ENCODE data around the gene PER3. TPM values are rescaled to one million over a fixed set of nuclear protein-coding genes. Genes with fewer than 3 reads are reported as not detected.

The PER3 gene
- total and polyA plus RNA-seq, 2 donors from 2014 or later: 5.1 to 23.8 TPM

DNA sequence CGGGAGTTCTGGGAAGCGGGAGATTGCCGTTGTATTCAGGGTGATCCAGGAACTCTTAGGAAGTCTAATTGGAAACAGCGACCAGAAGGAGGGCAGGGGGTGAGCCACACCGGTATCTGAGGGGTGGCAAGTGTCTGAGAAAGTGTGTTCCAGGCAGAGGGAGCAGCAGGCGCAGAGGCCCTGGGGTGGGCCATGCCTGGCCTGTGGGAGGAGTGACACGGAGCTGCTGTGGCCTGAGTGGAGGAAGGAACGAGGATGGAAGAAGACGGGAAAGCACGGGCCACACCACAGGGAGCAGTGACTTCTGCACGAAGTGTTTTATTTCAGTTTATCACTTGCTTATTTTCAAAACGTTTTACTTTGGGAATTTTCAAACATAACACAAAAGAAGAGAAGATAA is 11.3 kb downstream of the PER3 start:
- Histone ChIP-seq H3K36me3 (ENCODE audit: control insufficient read depth in 2 of 3, insufficient read depth in 3 of 3, low read length in 3 of 3) (peaks cover 2 to 56% (median 26%) of the 10 kb centered on the region in 3 donors), H3K4me1 (ENCODE audit: control insufficient read depth in 2 of 3, insufficient read depth in 2 of 3, low read depth in 1 of 3, low read length in 3 of 3) (no peaks in the 10 kb centered on the region), H3K27me3 (ENCODE audit: control insufficient read depth, insufficient read depth, low read length) (no peaks in the 10 kb centered on the region), H3K9me3 (ENCODE audit: control insufficient read depth in 2 of 3, insufficient read depth in 1 of 3, low read length in 3 of 3) (peaks cover 0 to 1% (median 0%) of the 10 kb centered on the region in 3 donors), H3K9ac (ENCODE audit: low read length in 3 of 3) (no peak overlapping the region), H3K4me3 (ENCODE audit: low read length in 3 of 3) (no peak overlapping the region), H3K27ac (ENCODE audit: low read depth in 2 of 2, low read length in 2 of 2) (no peak overlapping the region)
- intact Hi-C loops (cut with DNase I): no loop called here
- TF ChIP-seq, protein P1, sequence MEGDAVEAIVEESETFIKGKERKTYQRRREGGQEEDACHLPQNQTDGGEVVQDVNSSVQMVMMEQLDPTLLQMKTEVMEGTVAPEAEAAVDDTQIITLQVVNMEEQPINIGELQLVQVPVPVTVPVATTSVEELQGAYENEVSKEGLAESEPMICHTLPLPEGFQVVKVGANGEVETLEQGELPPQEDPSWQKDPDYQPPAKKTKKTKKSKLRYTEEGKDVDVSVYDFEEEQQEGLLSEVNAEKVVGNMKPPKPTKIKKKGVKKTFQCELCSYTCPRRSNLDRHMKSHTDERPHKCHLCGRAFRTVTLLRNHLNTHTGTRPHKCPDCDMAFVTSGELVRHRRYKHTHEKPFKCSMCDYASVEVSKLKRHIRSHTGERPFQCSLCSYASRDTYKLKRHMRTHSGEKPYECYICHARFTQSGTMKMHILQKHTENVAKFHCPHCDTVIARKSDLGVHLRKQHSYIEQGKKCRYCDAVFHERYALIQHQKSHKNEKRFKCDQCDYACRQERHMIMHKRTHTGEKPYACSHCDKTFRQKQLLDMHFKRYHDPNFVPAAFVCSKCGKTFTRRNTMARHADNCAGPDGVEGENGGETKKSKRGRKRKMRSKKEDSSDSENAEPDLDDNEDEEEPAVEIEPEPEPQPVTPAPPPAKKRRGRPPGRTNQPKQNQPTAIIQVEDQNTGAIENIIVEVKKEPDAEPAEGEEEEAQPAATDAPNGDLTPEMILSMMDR (IDR thresholded peaks at IDR 0.05; ENCODE audit: borderline replicate concordance, extremely low read depth, insufficient read depth): no peak
- no peak for DNase-seq
- FAIRE-seq: no peak

DNA sequence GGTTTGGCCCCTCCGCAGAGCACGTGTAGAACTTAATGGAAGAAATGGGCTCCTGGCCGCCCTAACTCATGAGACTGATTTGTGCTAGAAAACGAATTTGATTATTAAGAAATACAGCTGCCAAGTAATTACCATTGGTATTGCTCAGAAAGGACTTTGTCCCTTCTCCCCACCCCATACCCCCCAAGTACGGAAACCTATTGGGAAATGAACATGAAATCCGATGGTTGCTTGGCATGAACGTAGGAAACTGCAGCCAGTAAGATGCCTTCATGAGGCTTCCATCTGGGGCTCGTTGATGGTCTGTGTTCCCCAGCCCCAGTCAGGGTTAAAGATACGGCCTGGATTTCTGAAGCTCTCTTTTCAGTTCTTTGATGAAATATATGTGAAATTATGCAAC is 21.4 kb downstream of the PER3 start:
- no peak overlapping the region for H3K4me3 ChIP-seq (ENCODE audit: low read length in 3 of 3)
- intact Hi-C loops (cut with DNase I): no loop called here
- no peaks in the 10 kb centered on the region for H3K27me3 ChIP-seq (ENCODE audit: control insufficient read depth, insufficient read depth, low read length)
- FAIRE-seq: no peak
- no peaks in the 10 kb centered on the region for H3K4me1 ChIP-seq (ENCODE audit: control insufficient read depth in 2 of 3, insufficient read depth in 2 of 3, low read depth in 1 of 3, low read length in 3 of 3)
- TF ChIP-seq, protein P1 (IDR thresholded peaks at IDR 0.05; ENCODE audit: borderline replicate concordance, extremely low read depth, insufficient read depth): no peak
- no peak overlapping the region for H3K27ac ChIP-seq (ENCODE audit: low read depth in 2 of 2, low read length in 2 of 2)
- no peaks in the 10 kb centered on the region for H3K9me3 ChIP-seq (ENCODE audit: control insufficient read depth in 2 of 3, insufficient read depth in 1 of 3, low read length in 3 of 3)
- H3K9ac ChIP-seq (ENCODE audit: low read length in 3 of 3): no peak overlapping the region
- DNase-seq: no peak
- H3K36me3 ChIP-seq (ENCODE audit: control insufficient read depth in 2 of 3, insufficient read depth in 3 of 3, low read length in 3 of 3): peaks cover 0 to 72% (median 39%) of the 10 kb centered on the region in 3 donors

DNA sequence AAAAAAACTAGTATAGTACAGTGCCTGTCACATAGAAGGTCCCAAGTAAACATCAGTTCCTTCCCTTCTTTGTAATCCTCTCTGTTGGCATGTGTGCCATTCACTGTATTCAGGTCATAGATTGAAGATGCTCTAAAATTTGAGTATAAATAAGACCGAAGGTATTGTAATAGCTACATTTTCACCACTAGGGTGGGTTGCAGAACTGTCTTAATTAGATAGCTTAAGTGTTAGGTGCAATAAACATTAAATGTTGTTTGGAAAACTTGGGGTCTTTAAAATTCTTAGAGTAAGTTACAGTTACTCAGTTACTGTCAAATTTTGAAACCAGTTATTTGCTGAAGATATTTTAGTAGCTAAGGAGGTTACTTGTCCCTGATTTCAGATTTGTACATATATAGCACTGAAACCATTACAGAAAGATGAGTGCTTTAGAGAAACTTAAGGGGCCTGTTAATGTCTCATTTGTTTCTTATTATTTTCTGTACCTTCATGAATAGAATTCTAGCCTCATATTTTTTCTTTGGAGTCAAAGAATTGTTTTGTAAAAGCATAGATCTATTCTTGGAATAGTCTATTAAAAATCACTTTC is 24.3 kb downstream of the PER3 start:
- no peak overlapping the region for H3K9ac ChIP-seq (ENCODE audit: low read length in 3 of 3)
- H3K36me3 ChIP-seq (ENCODE audit: control insufficient read depth in 2 of 3, insufficient read depth in 3 of 3, low read length in 3 of 3): peaks cover 0 to 69% (median 49%) of the 10 kb centered on the region in 3 donors
- intact Hi-C loops (cut with DNase I): no loop called here
- H3K27ac ChIP-seq (ENCODE audit: low read depth in 2 of 2, low read length in 2 of 2): no peak overlapping the region
- FAIRE-seq (no peak), DNase-seq (peak in 2 of 5 donors; percentile 5 to 29)
- TF ChIP-seq, protein P1 (IDR thresholded peaks at IDR 0.05; ENCODE audit: borderline replicate concordance, extremely low read depth, insufficient read depth): peak; percentile 31
- H3K4me3 ChIP-seq (ENCODE audit: low read length in 3 of 3): no peak overlapping the region
- no peaks in the 10 kb centered on the region for H3K4me1 ChIP-seq (ENCODE audit: control insufficient read depth in 2 of 3, insufficient read depth in 2 of 3, low read depth in 1 of 3, low read length in 3 of 3)
- H3K9me3 ChIP-seq (ENCODE audit: control insufficient read depth in 2 of 3, insufficient read depth in 1 of 3, low read length in 3 of 3): peaks cover 0 to 2% (median 0%) of the 10 kb centered on the region in 3 donors
- no peaks in the 10 kb centered on the region for H3K27me3 ChIP-seq (ENCODE audit: control insufficient read depth, insufficient read depth, low read length)

DNA sequence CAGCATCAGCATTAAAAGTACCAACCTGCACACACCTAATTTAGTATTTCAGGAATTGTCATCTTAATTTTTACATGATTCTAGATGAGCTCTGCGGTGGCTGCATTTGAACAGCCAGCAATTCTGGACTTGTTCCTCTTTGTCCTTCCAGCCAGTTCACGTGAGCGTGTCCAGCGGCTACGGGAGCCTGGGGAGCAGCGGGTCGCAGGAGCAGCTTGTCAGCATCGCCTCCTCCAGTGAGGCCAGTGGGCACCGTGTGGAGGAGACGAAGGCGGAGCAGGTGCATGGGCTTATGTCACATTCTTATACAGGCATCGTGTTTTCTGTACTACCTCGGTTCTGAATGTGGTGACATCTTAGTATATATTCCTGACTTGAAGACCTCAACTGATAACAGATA is 25.7 kb downstream of the PER3 start:
- H3K4me3 ChIP-seq (ENCODE audit: low read length in 3 of 3): no peak overlapping the region
- no peak overlapping the region for H3K9ac ChIP-seq (ENCODE audit: low read length in 3 of 3)
- peaks cover 0 to 9% (median 0%) of the 10 kb centered on the region in 3 donors for H3K9me3 ChIP-seq (ENCODE audit: control insufficient read depth in 2 of 3, insufficient read depth in 1 of 3, low read length in 3 of 3)
- FAIRE-seq: no peak
- H3K4me1 ChIP-seq (ENCODE audit: control insufficient read depth in 2 of 3, insufficient read depth in 2 of 3, low read depth in 1 of 3, low read length in 3 of 3): no peaks in the 10 kb centered on the region
- H3K27ac ChIP-seq (ENCODE audit: low read depth in 2 of 2, low read length in 2 of 2): no peak overlapping the region
- peaks cover 0 to 68% (median 54%) of the 10 kb centered on the region in 3 donors for H3K36me3 ChIP-seq (ENCODE audit: control insufficient read depth in 2 of 3, insufficient read depth in 3 of 3, low read length in 3 of 3)
- intact Hi-C loops (cut with DNase I): no loop called here
- DNase-seq: no peak
- H3K27me3 ChIP-seq (ENCODE audit: control insufficient read depth, insufficient read depth, low read length): no peaks in the 10 kb centered on the region
- TF ChIP-seq, protein P1 (IDR thresholded peaks at IDR 0.05; ENCODE audit: borderline replicate concordance, extremely low read depth, insufficient read depth): no peak
